ENCODE measurements around the gene PDCD4. TPM values are rescaled to one million over a fixed set of nuclear protein-coding genes. Genes with fewer than 3 reads are reported as not detected.

Gene PDCD4
- total and polyA plus RNA-seq, 4 donors, result 14.7 to 94.4 (median 25.1) TPM

- Histone ChIP-seq H3K9ac (ENCODE audit: low read depth in 1 of 2, low read length in 2 of 2) (no peak overlapping the region), H3K4me1 (ENCODE audit: control insufficient read depth in 4 of 4, insufficient read depth in 4 of 4, low read length in 3 of 4) (peaks cover 2 to 11% (median 7%) of the 10 kb centered on the region in 4 donors), H3K27me3 (ENCODE audit: control insufficient read depth in 4 of 4, insufficient read depth in 4 of 4, low read length in 3 of 4) (no peaks in the 10 kb centered on the region), H3K9me3 (ENCODE audit: control insufficient read depth in 4 of 4, low read length in 3 of 4) (no peaks in the 10 kb centered on the region), H3K27ac (ENCODE audit: low read depth in 1 of 2, low read length in 2 of 2) (no peak overlapping the region), H3K4me3 (ENCODE audit: low read depth in 1 of 3, low read length in 3 of 3) (no peak overlapping the region), H3K36me3 (ENCODE audit: control insufficient read depth in 4 of 4, insufficient read depth in 3 of 4, low read depth in 1 of 4, low read length in 3 of 4) (no peaks in the 10 kb centered on the region)
- TF ChIP-seq FOXA2 (IDR thresholded peaks at IDR 0.05), result no peak
- TF ChIP-seq SP1 (IDR thresholded peaks at IDR 0.05), result peak; percentile 17
- 95% methylated on average over 2 of the region's 2 CpGs for WGBS
- no peak for DNase-seq (ENCODE audit: low spot score)
Observed at GRCh38 chr10:110837418-110838171, 34.1 kb upstream of the PDCD4 start.

- no peaks in the 10 kb centered on the region for H3K36me3 ChIP-seq (ENCODE audit: control insufficient read depth in 4 of 4, insufficient read depth in 3 of 4, low read depth in 1 of 4, low read length in 3 of 4)
- no peak overlapping the region for H3K27ac ChIP-seq (ENCODE audit: low read depth in 1 of 2, low read length in 2 of 2)
- no peak for DNase-seq (ENCODE audit: low spot score)
- no peak overlapping the region for H3K4me3 ChIP-seq (ENCODE audit: low read depth in 1 of 3, low read length in 3 of 3)
- no peak overlapping the region for H3K9ac ChIP-seq (ENCODE audit: low read depth in 1 of 2, low read length in 2 of 2)
- no peaks in the 10 kb centered on the region for H3K9me3 ChIP-seq (ENCODE audit: control insufficient read depth in 4 of 4, low read length in 3 of 4)
- peaks cover 9 to 35% (median 21%) of the 10 kb centered on the region in 4 donors for H3K4me1 ChIP-seq (ENCODE audit: control insufficient read depth in 4 of 4, insufficient read depth in 4 of 4, low read length in 3 of 4)
- 50% methylated on average over 5 of the region's 5 CpGs for WGBS
- TF ChIP-seq SP1 (IDR thresholded peaks at IDR 0.05) (no peak), TAF1 (conservative IDR thresholded peaks at IDR 0.05) (no peak), HNF4A (conservative IDR thresholded peaks at IDR 0.05) (peak; percentile 74 to 79), ATF3 (IDR thresholded peaks at IDR 0.05) (no peak), RAD21 (IDR thresholded peaks at IDR 0.05) (no peak), GABPA (IDR thresholded peaks at IDR 0.05 in 1 of 2, conservative IDR thresholded peaks at IDR 0.05 in 1 of 2) (no peak), MAX (IDR thresholded peaks at IDR 0.05) (no peak), CTCF (IDR thresholded peaks at IDR 0.05; ENCODE audit: low read depth, low read length, missing input control) (no peak), JUND (IDR thresholded peaks at IDR 0.05) (peak in 1 of 2 donors; percentile 38), EGR1 (IDR thresholded peaks at IDR 0.05; ENCODE audit: low read depth in 2 of 2) (no peak), ZBTB33 (IDR thresholded peaks at IDR 0.05) (no peak), FOXA1 (IDR thresholded peaks at IDR 0.05) (peak; percentile 46), NR2F2 (IDR thresholded peaks at IDR 0.05) (no peak), RXRA (IDR thresholded peaks at IDR 0.05) (peak in 1 of 2 donors; percentile 63), YY1 (IDR thresholded peaks at IDR 0.05) (no peak), HNF4G (IDR thresholded peaks at IDR 0.05) (no peak), FOXA2 (IDR thresholded peaks at IDR 0.05) (peak; percentile 66), REST (IDR thresholded peaks at IDR 0.05) (no peak)
- no peaks in the 10 kb centered on the region for H3K27me3 ChIP-seq (ENCODE audit: control insufficient read depth in 4 of 4, insufficient read depth in 4 of 4, low read length in 3 of 4)
Observed at GRCh38 chr10:110840225-110840922, 31.4 kb upstream of the PDCD4 start.

Data from liver (tissue), 9 donors.